ENCODE results near the gene DGKI. TPM values are rescaled to one million over a fixed set of nuclear protein-coding genes. Genes with fewer than 3 reads are reported as not detected.

DGKI gene
- total and polyA plus RNA-seq, 4 donors: 0.01 to 0.37 (median 0.31) TPM

DNA sequence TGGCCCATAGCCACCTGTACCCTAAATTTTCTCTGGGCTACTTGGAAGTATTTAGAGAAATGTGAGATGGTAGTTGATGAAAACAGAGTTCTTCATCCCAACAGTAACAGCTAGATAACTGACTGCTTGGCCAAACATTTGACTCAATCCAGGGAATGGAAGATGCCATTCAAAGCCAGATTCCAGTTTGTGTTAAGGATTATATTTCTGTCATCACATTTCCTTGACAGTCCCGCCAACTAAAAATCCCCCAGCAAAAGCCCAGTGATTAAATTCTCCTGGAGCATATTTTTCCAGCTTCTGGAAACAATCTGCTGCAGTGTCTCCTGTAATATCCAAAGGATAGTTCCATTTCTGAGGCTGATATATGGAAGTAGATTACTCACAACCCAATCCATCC is 457.9 kb downstream of the DGKI start (continued):
- TF ChIP-seq, protein P1, sequence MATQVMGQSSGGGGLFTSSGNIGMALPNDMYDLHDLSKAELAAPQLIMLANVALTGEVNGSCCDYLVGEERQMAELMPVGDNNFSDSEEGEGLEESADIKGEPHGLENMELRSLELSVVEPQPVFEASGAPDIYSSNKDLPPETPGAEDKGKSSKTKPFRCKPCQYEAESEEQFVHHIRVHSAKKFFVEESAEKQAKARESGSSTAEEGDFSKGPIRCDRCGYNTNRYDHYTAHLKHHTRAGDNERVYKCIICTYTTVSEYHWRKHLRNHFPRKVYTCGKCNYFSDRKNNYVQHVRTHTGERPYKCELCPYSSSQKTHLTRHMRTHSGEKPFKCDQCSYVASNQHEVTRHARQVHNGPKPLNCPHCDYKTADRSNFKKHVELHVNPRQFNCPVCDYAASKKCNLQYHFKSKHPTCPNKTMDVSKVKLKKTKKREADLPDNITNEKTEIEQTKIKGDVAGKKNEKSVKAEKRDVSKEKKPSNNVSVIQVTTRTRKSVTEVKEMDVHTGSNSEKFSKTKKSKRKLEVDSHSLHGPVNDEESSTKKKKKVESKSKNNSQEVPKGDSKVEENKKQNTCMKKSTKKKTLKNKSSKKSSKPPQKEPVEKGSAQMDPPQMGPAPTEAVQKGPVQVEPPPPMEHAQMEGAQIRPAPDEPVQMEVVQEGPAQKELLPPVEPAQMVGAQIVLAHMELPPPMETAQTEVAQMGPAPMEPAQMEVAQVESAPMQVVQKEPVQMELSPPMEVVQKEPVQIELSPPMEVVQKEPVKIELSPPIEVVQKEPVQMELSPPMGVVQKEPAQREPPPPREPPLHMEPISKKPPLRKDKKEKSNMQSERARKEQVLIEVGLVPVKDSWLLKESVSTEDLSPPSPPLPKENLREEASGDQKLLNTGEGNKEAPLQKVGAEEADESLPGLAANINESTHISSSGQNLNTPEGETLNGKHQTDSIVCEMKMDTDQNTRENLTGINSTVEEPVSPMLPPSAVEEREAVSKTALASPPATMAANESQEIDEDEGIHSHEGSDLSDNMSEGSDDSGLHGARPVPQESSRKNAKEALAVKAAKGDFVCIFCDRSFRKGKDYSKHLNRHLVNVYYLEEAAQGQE (IDR thresholded peaks at IDR 0.05): no peak
- no peak for TF ChIP-seq FOXA2 (IDR thresholded peaks at IDR 0.05)
- no peak for TF ChIP-seq HNF4G (IDR thresholded peaks at IDR 0.05)
- TF ChIP-seq, protein P2, sequence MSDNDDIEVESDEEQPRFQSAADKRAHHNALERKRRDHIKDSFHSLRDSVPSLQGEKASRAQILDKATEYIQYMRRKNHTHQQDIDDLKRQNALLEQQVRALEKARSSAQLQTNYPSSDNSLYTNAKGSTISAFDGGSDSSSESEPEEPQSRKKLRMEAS (IDR thresholded peaks at IDR 0.05): no peak
- TF ChIP-seq YY1 (IDR thresholded peaks at IDR 0.05): no peak
- TF ChIP-seq SP1 (IDR thresholded peaks at IDR 0.05): no peak
- TF ChIP-seq RXRA (IDR thresholded peaks at IDR 0.05): no peak
- no peak for TF ChIP-seq EGR1 (IDR thresholded peaks at IDR 0.05; ENCODE audit: low read depth in 2 of 2)
- TF ChIP-seq RAD21 (IDR thresholded peaks at IDR 0.05): no peak

DNA sequence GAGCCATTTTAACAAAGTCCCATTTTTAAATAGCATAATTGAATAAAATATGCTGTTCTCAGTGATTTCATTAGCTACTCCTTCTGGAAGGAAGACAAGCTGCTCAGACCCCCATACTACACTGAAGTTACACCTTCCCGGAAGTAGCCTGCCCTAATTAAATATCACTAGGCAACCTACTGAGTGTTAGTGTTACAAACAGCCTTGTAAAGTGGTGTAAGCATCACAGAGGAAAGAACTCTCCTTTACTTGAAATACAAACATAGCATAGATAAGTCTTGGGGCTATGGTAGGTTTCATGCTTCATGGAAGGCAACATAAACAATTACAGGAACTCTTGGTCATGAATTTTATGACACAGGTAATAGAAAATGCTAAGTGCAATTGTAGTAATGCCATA is 459.8 kb downstream of the DGKI start:
- H3K9ac ChIP-seq (ENCODE audit: low read depth in 1 of 2, low read length in 2 of 2): no peak overlapping the region
- H3K9me3 ChIP-seq (ENCODE audit: control insufficient read depth in 4 of 4, low read length in 3 of 4): no peaks in the 10 kb centered on the region
- no peaks in the 10 kb centered on the region for H3K36me3 ChIP-seq (ENCODE audit: control insufficient read depth in 4 of 4, insufficient read depth in 3 of 4, low read depth in 1 of 4, low read length in 3 of 4)
- no peak for DNase-seq (ENCODE audit: low spot score)
- no peaks in the 10 kb centered on the region for H3K4me1 ChIP-seq (ENCODE audit: control insufficient read depth in 4 of 4, insufficient read depth in 4 of 4, low read length in 3 of 4)
- no peaks in the 10 kb centered on the region for H3K27me3 ChIP-seq (ENCODE audit: control insufficient read depth in 4 of 4, insufficient read depth in 4 of 4, low read length in 3 of 4)
- no peak overlapping the region for H3K4me3 ChIP-seq (ENCODE audit: low read depth in 1 of 3, low read length in 3 of 3)
- 16% methylated on average over 1 of the region's 1 CpG for WGBS
- H3K27ac ChIP-seq (ENCODE audit: low read depth in 1 of 2, low read length in 2 of 2): no peak overlapping the region
- TF ChIP-seq, protein P3, sequence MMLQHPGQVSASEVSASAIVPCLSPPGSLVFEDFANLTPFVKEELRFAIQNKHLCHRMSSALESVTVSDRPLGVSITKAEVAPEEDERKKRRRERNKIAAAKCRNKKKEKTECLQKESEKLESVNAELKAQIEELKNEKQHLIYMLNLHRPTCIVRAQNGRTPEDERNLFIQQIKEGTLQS (IDR thresholded peaks at IDR 0.05): no peak

DNA sequence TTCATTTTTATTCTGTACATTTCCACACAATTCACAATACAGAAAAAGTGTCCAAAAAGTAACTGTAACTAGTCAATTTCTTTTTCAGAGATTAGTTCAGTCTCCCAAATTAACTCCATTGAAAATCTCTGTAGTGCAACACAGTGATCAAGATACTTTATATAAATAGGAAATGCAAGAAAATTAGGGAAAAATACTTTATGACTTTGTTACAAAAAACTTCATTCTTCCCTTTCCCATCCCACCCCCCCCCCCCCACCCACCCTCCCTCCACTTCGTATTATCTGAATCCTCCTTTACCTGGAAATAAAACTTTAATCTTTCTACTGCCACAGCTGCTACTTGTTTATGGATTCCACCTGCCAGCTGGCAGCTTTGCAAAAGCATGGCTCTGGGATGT is 465.7 kb downstream of the DGKI start:
- Histone ChIP-seq H3K27ac (ENCODE audit: low read depth in 1 of 2, low read length in 2 of 2) (no peak overlapping the region), H3K9ac (ENCODE audit: low read depth in 1 of 2, low read length in 2 of 2) (no peak overlapping the region), H3K4me3 (ENCODE audit: low read depth in 1 of 3, low read length in 3 of 3) (no peak overlapping the region), H3K9me3 (ENCODE audit: control insufficient read depth in 4 of 4, low read length in 3 of 4) (peaks cover 0 to 5% (median under 1%) of the 10 kb centered on the region in 4 donors), H3K27me3 (ENCODE audit: control insufficient read depth in 4 of 4, insufficient read depth in 4 of 4, low read length in 3 of 4) (peaks cover 0 to 2% (median 0%) of the 10 kb centered on the region in 4 donors), H3K36me3 (ENCODE audit: control insufficient read depth in 4 of 4, insufficient read depth in 3 of 4, low read depth in 1 of 4, low read length in 3 of 4) (no peaks in the 10 kb centered on the region), H3K4me1 (ENCODE audit: control insufficient read depth in 4 of 4, insufficient read depth in 4 of 4, low read length in 3 of 4) (no peaks in the 10 kb centered on the region)
- 56% methylated on average over 1 of the region's 1 CpG for WGBS
- no peak for DNase-seq (ENCODE audit: low spot score)
- TF ChIP-seq TAF1 (conservative IDR thresholded peaks at IDR 0.05) (no peak), GABPA (IDR thresholded peaks at IDR 0.05 in 1 of 2, conservative IDR thresholded peaks at IDR 0.05 in 1 of 2) (no peak), JUND (IDR thresholded peaks at IDR 0.05) (no peak), FOXA2 (IDR thresholded peaks at IDR 0.05) (no peak)

DNA sequence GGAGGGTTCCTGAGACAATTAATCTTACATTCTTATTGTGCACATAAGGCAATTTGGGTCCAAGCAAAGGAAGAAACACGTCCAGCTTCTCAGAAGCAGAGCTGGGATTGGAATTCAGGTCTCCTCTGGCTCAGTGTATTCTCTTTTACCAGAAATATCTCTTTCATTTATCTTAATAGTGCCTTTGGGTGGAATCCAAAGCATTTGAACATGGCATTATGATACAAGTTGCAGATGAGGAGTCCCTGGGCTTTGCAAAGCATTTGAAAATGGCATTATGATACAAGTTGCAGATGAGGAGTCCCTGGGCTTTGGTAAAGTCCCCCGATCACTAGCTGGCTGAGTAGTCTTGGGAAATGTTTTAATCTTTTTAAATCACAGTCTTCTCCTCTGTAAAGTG is 473.3 kb downstream of the DGKI start:
- H3K27me3 ChIP-seq (ENCODE audit: control insufficient read depth in 4 of 4, insufficient read depth in 4 of 4, low read length in 3 of 4): no peaks in the 10 kb centered on the region
- peaks cover 0 to 5% (median under 1%) of the 10 kb centered on the region in 4 donors for H3K9me3 ChIP-seq (ENCODE audit: control insufficient read depth in 4 of 4, low read length in 3 of 4)
- DNase-seq (ENCODE audit: low spot score): no peak
- H3K27ac ChIP-seq (ENCODE audit: low read depth in 1 of 2, low read length in 2 of 2): no peak overlapping the region
- WGBS: 67% methylated on average over 2 of the region's 2 CpGs
- H3K9ac ChIP-seq (ENCODE audit: low read depth in 1 of 2, low read length in 2 of 2): no peak overlapping the region
- no peaks in the 10 kb centered on the region for H3K36me3 ChIP-seq (ENCODE audit: control insufficient read depth in 4 of 4, insufficient read depth in 3 of 4, low read depth in 1 of 4, low read length in 3 of 4)
- H3K4me1 ChIP-seq (ENCODE audit: control insufficient read depth in 4 of 4, insufficient read depth in 4 of 4, low read length in 3 of 4): no peaks in the 10 kb centered on the region
- H3K4me3 ChIP-seq (ENCODE audit: low read depth in 1 of 3, low read length in 3 of 3): no peak overlapping the region
- TF ChIP-seq, protein P3 (IDR thresholded peaks at IDR 0.05): no peak
- TF ChIP-seq FOXA2 (IDR thresholded peaks at IDR 0.05): no peak
